Measurements from ENCODE around the gene DLL1.

The DLL1 gene

DNA sequence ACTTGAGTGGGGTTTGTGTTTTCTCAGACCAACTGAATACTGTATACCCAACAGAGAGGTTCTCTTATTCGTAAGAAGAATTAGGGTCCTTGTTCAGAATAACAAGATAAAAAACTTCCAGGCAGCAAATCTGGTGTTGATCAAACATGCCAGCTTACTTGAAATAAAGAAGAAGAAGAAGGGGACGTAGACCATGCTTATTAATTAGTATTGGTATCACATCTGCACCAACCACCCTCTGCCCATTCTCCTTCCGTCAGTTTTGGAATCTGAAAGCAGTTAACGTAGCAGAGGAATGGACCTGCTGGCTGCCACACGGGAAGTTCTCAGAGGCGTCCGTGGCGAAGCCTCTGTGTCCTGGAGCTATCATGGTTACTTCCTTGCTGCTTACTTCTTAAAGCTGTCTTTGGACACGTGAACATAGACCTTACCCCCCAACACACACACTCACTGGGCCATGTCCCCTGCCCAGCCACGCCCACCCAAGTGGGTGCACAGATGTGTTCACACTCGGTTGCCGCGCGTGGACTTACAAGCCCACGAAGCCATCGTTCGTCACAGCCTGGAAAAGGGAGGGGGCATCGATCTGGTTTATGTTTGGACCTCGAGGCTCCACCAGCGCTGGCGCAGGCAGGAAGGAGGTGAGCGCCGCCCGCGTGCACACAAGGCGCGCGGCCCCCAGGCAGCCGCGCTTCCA lies 4.1 kb upstream of the DLL1 start:
- no peak for DNase-seq

GRCh38 chr6:170294298-170294730 lies 3.4 kb upstream of the DLL1 start:
- no peak for DNase-seq

DNA sequence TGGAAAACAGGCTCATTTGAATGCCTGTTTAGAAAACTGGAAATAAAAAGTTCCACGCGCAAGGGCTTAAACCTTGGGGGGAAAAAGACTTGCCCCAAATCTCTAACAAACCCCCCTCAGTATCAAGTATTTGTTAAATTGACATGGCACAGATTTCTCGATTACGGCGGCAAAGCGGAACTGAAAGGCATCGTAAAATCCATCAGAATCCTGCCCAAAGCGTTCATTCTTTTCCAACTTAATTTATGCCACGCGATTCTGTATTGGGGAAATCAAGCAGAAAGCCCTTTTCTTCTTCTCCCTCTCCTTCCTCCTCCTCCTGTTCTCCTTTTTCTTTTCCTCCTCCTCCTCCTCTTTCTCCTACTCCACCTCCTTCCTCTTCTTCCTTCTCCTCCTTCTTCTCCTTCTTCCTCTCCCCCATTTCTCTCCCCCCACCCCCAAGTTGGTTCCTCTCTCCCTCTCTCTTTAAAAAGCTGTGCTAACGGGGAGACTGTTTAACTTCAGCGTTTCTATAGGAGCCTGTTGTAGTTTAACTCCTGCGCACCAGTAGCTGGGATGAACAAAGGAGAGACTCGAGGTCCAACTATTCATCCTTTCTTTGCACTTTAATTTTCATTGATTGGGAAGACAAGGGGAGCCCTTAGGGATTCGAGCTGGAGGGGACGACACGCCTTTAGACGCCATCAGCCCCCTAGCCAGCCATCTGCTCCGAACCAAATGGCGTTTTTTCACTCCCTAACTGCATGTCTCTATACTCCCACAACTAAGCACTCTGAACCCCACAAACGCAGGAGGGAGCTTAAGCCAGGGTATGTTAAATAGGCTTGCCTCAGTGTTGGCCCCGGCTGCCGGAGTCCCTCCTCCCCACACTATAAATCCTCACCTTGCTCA lies 2.7 kb upstream of the DLL1 start:
- no peak for DNase-seq

DNA sequence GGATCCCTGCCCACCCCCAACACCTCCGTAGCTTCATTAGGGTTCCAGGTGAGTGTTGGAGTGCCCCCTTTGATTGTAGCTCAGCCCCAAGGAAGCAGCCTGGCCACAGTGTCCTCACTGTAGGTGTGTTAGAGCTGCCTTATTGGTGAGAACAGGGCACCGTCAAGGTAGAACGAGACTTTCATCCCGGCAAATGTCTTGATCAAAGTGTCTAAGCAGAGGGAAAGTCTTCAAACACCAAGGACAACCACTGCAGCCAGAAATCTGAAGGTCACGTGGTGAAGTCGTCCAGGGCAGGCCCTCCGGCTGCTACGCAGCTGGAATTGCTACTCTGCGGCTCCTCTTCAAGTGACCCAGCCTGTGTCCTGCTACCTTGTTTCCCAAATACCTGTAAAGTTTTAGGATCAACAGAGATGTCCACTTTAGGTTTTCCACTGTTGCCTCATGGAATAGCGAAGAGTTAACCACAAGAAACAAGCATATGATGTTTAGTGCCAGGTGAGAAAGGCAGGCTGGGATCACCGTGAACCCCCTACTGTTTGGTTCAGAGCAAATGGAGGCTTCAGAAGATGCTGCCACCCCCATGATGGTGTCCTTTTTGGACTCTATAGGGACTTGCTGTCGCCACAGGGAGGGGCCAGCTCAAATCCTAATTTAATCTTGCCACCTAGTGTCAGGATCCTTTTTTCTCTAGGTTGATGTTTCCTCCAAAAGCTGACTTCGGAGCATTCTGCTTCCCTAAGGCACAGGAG lies 1.7 kb upstream of the DLL1 start:
- DNase-seq: no peak

GRCh38 chr6:170292111-170292406 lies 1.2 kb upstream of the DLL1 start:
- DNase-seq: peak in 1 of 2 experiments; percentile 60

- peak; percentile 51 to 60 for DNase-seq
Observed at GRCh38 chr6:170291271-170292110, 613 bp upstream of the DLL1 start.

DNA sequence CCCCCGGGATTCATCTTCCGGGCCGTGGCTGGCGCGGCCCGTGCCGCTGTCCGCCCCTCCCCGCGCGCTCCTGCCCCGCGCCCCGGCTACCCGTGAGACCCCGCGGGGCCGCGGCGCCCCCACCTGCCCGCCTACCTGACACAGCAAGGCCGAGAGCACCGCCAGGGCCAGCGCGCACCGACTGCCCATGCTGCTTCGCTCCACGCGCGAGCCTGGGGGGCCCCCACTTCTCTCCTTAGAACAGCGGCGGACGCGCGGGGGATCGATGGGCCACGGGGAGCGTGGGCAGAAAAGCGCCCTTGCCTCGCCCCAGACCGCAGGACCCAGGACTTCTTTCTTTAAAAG lies 955 bp downstream of the DLL1 start:
- no peak for DNase-seq

DNA sequence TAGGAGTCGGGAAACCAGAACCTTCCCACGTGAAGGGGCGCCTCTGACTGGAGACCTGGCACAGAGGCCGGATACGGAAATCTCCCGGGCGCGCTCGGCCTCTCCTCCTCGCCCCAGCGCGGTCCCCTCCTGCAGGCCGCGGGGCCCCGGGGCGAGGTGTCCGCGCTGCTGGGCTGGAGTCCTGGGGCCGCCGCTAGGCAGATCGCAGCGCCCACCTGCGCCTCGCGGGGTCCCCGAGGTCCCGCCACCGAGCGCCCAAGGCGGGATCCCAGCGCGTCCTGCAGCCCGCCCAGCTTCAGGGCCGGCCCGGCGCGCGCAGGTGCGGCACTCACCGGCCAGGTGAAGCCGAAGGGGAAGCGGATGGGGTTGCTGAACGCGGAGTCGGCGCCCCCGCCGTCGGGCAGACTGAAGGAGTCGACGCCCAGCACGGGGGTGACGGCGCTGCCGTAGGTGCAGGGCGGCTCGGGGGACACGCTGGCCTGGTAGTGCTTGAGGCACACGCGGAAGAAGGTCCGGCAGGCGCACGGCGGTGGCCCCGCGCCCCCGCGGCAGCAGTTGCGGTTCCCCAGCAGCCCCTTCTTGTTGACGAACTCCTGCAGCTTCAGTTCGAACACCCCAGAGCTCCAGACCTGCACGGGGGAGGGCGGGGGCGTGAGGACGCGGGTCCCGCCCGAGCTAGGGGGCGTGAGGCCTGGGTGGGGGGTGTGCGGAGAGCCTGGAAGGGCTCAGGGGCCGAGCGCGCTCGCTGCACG lies 1.5 kb downstream of the DLL1 start:
- DNase-seq: no peak

- DNase-seq: no peak
Observed at GRCh38 chr6:170288852-170289179, 2.1 kb downstream of the DLL1 start.

DNA sequence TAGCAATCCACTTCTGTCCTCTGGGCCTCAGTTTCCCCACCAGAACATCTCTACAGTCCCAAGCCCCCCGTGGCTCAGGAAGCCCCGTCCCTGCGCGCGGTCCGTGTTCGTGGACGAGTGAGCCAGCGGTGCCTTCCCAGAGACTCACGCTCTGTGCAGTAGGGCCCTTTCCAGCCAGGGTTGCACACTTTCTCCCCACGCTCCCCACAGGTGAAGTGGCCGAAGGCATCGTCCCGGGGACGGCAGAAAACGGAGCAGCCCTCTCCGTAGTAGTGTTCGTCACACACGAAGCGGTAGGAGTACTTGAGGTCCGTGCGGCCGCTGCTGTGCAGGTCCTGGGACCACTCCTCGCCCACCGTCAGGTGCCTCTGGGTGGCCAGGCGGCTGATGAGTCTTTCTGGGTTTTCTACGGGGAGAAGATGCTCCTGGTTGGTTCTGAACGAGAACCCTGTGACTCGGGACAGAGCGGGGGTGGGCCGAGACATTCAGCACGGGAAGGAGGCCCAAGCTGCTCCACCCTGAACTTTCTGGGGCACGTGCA lies 2.7 kb downstream of the DLL1 start:
- DNase-seq: no peak

GRCh38 chr6:170287371-170287876 lies 3.5 kb downstream of the DLL1 start:
- no peak for DNase-seq

DNA sequence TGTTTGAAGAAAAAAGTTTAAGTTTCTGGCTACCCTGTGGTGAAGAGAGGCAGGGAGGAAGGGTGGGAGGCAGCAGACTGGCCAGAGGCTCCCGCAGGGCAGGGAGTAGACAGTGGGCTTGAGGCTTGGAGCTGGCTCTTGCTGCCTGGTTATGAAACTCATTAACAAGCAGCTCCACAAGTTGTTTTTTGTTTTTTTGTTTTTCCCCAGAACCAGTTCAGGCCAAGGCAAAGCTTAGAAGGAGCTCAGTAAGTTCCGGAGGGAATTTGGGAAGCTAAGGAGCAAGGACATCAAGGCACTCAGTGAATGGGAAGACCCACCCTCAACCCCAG lies 4.0 kb downstream of the DLL1 start:
- DNase-seq: no peak

DNA sequence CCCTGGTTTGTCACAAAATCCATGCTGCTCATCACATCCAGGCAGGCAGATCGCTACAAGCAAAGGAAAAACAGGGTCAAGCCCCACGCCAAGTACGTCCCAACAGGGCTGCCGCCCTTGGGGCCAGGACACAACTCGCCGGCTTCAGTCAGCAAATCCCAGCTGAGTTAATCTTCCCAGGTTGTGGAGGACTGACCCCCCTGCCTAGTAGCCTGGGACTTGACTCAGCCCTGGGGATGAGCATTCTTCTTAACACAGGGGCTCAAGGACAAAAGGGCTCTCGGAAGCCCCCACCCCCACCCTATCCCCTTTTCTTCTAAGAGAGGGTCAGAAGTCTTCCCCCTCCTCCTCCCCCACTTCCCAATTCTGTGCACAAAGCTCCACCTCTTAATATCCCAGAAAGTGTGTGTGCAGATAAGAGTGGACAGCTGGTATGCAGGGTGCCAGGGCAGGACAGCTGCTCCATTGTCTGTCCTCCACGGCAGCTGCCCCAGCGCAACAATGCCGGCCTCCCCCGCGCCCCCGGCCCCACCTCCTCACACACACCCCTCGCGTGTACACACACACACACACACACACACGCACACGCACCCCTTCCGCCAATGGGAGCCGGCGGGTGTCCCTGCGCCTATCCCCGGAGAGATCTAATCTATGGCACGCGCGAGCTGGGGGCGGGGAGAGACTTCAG lies 4.5 kb downstream of the DLL1 start:
- DNase-seq: no peak

GRCh38 chr6:170285482-170285881 lies 5.4 kb downstream of the DLL1 start:
- DNase-seq: no peak

DNA sequence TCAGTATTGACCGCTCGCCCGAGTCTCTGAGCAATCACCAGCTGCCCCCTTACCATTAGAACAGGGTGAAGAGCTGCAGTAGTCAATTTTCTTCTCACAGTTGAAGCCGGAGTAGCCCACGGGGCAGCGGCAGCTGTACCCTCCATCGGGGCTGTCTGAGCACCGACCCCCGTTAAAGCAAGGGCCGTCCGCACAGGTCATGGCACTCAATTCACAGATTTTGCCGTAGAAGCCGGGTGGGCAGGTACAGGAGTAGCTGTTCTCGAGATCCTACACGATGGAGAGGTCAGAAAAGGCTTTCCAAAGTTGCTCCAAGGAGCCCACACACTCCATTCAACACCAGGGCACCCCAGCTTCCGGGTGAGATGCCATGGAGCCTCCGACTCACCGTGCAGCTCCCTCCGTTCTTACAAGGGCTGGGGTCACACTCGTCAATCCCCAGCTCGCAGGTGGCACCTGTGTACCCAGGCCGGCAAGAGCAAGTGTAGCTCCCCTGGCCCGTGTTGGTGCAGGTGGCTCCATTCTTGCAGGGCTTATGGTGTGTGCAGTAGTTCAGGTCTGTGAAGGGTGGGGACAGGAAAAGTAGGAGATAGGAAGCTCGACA lies 5.9 kb downstream of the DLL1 start:
- DNase-seq: no peak

- DNase-seq: no peak
Observed at GRCh38 chr6:170284126-170284773, 6.6 kb downstream of the DLL1 start.

DNA sequence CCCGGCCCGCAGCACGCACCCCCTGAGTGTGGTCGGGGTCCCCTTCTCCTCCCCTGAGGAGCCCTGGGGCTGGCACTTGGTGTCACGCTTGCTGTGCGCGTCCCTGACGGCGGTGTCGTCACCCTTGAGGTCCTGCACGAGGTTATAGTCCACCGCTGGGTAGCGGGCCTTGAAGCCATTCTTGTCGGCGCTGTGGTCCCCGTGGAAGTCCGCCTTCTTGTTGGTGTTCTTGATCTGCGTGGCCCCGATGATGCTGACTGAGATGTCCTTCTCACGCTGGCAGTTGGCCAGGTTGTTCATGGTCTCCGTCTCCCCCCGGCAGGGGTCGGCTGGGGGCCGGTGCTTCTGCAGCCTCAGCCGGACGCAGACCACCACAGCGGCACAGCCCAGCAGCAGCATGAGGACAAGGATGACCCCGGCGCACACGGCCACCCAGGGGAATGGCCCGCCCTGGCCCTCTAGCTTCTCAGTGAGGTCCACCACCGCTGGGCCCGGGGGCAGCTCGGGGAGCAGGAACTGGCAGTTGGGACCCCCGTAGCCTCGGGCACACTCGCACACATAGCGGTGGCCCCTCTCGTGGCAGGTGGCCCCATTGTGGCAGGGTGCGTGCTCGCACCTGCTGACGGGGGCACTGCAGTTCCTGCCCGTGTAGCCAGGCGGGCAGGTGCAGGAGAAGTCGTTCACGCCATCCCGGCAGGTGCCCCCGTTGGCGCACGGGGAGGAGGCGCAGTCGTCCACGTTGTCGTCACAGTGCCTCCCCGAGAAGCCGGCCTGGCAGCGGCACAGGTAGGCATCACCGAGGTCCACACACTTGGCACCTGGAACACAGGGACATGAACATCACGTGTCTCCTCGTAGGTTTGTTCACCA lies 7.4 kb downstream of the DLL1 start:
- DNase-seq: no peak

DNA sequence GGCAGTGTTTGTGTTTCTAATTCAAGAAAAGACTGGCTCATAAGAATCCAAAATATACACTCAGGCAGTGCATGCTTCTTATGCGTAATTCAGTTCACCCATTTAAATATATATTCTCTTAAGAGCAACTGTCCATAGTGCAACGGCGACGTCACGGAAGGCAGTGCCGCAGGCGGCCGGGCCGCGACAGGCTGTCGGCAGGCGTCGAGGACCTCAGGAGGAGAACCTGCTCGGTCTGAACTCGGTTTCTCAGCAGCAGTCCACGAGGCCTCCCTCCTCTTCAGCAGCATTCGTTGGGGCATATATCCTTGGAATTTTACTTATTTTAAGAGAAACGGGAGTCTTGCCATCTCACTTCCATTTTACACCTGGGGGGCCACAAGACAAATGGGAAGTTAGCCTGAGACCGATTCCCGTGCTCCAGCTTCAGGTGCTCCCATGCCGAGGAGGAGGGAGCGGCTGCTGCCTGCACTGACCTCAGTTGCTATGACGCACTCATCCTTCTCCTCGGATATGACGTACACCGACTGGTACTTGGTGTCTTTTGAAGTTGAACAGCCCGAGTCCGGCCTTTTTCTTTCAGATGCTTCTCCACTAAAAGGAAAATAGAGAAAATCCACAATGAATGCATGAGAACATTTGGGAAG lies 8.2 kb downstream of the DLL1 start:
- DNase-seq: no peak

Measured in NCI-H187 (cell line).